HG03460 (cell line): Measurements from ENCODE around the gene AMBP.
"Not testable (repeated sequence)": the region's sequence is repeated elsewhere in the genome, so short reads cannot be mapped to it uniquely, and the experiment has no call there.

ENCODE experiments used
- ATAC-seq: cut with Tn5 transposase; IDR thresholded peaks from one replicate; pipeline ENCODE4 v1.9.1; 2021; ENCODE audit not compliant: unreplicated experiment

Gene AMBP

DNA sequence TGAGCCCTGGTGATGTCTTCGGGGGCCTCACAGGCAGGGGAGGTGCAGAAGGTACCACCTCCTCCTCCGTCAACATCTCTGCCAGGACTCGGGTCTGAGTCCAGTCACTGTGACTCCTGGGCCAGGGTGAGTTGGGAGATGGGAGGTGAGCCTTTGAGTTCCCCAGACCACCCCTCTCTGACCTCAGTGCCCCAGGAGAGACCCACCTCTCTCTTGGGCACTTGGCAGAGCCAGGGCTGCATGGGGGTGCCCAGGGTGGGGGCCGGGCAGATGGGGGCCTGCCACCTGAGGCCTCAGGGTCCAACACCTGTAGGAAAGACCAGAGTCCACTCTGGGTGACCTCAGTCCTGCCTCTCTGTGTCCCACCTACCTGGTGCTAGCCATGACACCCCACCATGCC is 14.2 kb upstream of the AMBP start:
- ATAC-seq, result no peak

DNA sequence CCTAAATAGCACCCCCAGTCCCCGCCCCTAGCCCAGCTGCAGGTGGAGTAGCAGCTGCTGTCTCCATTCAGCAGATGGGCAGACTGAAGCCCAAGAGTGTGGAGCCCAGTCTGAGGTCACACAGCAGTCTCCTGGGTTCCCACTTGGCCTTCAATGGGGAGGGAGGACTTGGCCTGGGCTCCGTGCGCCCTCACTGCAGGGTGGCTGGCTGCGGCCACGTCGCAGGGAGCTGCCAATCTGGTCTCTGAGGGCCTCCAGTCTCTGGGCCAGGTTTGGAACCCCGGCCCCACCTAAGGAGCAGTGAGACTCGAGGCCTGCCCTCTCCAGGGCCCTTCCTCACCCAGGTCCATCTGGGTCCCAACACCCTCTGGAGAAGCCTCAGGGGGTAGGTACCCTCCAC is 13.6 kb upstream of the AMBP start:
- ATAC-seq, result no peak

DNA sequence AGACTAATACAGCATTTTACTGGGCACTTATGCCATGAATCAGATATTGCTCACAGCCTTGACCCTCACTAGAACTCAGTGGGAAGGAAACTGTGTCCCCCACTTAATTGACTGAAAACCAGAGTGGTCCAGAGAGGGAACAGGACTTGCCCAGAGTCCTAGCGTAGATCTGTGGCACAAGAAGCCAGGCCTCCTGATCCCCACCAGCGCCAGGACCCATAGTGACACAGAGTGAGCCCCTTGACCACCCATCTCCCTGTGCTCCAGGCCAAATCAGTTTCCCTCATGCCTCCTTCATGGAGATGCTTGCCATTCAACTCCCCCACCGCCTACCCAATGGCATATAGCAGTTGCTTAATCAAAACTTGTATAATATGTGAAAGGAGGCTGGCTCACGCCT is 12.7 kb upstream of the AMBP start:
- ATAC-seq, result no peak

DNA sequence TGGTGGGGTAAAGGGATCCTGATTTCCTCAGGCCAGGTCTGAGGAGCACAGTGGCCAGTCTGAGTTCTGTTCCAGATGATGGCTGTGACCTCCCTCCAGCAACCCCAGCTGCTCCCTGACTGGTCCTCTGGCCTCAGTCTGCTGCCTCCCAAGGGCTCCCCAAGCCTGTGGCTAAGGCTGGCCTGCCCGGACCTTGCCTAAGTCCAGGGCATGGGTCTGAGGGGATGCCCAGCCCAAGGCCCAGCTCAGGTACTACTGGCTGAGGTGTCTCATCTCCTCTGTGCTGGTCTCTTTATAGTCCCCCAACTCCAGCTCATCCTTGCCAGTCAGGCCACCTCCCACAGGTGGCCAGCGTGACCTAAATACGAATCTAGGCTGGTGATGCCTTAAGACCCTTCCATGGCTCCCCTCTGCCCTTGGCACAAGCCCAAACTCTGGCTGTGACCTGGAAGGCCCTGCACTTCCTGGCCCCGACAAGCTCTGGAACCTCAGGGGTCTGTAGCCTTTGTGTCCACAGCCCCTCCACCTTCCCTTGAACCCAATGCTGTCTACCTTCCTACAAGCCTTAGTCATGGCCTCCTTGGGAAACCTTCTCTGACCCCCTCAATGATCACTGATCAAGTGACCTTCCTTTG is 11.2 kb upstream of the AMBP start:
- no peak for ATAC-seq

DNA sequence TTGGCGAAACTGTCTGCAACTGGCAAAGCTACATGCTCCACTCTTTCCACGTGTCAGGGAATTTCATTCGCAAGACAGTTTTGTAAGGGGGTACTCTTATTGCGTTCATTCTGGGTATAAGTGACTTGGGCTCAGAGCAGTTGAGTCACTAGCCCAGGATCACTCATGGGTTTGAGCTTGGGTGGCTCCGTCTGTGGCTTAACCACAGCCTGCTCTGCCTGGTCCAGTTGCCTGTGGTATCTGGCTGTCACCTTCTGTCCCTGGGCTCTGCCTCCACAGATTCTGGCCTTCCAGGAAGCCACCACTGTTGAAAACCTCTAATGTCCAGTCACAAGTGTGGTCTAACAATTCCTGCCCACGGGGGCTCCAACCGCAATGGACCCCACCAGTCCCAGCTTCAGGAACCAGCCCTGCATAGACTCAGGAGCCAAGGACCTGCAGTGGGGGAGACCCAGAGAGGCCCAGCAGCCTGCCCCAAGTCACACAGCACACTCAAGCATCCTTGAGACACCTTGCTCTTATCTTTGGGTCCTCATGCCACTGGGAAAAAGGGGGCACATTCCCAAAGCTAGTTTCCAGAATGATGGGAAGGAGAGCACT is 10.6 kb upstream of the AMBP start:
- ATAC-seq, result no peak

DNA sequence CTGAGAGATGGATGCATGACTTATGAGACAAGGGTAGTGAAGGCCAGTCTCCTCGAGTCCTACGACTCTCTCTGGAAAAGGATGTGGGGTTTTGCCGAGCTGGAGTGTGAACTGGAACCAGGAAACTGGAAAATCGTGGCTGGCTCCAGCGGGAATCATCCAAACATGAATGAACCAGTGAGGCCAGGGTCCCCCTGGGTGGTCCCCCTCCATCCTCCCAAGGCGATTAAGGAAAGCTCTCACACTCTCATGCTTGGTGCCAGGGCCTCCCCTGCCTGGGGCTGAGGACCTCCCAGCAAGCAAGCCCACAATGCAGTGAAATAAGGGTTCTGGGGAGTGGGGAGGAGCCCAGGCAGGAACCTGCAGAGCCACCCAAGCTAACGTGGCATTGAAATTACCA is 9.6 kb upstream of the AMBP start:
- ATAC-seq, result no peak

DNA sequence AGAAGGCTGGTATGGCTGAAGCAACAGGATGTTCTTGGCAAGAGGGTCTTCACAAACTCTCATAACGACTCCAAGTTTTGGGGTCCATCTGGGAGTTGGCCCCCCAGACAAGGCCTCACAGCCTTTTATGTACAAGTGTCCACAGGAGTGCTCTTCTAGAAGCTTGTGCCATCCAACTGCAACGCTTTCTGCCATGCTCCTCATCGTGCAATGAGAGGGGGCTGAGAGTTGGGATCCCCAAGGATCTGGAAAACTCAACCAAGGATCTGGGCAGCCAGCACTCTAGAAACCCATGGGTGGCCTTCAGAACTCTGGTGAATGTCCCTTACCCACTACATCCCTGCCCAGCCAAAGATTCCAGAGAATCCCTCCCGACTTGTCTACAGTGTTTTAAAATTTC is 8.5 kb upstream of the AMBP start:
- ATAC-seq, result no peak

DNA sequence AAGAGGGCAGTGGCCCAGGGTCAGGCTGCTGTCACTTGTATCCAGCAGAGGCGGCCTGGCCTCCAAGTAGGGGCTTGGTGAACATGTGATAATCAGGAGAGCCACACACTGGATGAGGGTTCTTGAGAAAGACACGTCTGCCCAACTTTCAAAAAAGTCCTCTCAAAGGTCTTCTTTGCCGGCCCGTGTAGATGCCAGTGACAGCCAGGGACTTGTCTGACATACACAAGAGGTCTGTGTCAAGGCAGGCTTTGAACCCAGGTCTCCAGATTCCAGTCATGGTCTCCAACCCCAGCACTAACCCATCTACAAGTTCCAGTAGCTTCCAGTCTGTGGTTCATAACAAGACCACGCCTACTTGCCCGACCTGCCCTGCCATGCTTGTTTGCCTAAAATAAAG is 7.9 kb upstream of the AMBP start:
- ATAC-seq, result no peak

DNA sequence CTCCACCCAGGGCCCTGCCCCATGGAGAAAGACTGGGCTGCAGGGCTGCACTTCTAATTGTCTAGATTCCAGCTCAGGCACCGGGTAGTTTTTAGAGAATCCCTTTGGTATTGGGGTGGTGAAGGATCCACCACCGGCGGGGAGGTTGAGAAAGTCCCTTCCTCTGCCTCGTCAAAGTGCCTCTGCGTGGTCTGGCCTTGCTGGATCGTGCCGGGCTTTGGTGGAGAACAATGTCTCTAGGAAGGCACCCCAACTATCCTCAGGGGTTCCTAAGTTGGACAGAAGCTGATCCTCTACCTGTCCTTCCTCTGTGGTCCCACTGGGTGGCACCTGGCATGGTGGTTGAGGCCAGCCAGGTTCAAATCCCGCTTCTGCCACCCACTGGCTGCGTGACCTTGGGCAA is 7.3 kb upstream of the AMBP start:
- ATAC-seq, result no peak

DNA sequence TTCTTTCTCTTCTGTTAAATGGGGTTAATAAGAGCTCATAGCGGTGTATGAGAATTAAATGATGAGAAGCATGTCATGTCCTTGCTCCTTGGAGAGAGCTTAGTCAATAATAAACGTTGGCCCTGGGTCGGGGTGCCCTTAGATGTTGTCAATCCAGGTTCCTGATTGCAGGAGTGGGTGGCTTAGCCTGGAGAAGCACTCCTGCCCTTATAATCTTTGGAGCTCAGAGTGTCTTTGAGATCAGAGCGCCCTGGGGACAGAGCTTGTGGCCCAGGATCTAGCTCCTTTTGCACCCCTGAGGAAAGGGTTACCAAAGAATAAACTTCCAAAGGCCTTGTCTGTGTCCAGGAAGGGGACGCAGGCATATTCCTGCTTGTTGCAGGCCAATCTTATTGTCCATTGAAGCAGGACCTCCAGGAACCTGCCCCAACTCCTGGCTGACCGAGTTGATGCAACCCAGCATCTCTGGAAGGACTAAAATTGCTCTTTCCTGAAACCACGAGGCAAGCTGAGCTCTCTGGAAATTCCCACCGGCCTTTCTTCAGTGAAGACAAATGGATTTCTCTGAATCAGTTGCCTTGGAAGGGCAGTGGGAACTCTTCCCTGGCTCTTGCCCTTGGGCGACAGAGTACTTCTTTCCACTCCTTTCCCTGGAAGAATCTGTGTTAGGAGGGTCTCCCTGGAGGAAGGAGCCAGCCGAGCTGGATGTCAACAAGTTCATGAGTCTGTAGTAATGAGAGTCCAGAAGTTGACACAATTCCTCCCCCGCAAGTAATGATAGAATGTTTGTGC is 6.4 kb upstream of the AMBP start:
- ATAC-seq, result no peak

DNA sequence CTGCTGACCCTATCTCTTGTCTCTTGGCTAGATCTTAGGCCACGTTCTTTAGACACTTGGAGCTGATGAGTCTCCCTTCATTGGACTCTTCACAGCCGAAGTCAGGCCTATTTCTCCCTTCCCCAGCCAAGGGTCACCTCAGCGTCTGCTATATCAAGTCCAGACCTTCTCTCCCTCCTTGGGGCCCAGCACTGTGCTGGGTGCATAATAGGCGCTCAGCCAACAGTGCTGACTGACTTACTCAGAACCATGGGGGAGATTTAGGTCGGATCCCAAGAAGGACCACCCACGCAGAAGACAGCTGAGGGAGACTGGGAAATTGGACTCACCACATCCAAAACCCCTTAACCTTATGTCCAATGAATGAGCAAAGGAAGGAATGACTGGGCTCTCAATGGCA is 5.6 kb upstream of the AMBP start:
- ATAC-seq, result no peak

DNA sequence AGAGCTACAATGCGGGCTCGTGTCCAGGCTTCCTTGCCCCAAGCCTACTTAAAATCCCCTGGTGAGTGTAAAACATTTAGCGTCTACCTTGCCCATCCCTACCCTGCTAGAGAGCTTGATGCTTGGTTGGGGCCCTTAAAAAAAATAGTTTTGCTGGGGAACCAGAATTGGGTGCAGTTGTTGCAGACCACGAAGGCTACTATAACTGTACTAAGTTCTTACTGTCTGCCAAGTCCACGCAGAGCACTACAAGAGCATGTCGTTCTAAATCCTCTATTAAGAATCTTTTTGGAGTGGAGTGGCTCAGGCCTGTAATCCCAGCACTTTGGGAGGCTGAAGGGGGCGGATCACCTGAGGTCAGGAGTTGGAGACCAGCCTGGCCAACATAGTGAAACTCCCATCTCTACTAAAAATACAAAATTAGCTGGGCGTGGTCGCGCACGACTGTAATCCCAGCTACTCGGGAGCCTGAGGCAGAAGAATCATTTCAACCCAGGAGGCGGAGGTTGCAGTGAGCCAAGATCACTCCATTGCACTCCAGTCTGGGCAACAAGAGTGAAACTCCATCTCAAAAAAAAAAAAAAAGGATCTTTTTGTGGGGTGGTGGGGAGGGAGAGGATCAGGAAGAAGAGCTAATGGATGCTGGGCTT is 4.8 kb upstream of the AMBP start:
- not testable (repeated sequence) for ATAC-seq

DNA sequence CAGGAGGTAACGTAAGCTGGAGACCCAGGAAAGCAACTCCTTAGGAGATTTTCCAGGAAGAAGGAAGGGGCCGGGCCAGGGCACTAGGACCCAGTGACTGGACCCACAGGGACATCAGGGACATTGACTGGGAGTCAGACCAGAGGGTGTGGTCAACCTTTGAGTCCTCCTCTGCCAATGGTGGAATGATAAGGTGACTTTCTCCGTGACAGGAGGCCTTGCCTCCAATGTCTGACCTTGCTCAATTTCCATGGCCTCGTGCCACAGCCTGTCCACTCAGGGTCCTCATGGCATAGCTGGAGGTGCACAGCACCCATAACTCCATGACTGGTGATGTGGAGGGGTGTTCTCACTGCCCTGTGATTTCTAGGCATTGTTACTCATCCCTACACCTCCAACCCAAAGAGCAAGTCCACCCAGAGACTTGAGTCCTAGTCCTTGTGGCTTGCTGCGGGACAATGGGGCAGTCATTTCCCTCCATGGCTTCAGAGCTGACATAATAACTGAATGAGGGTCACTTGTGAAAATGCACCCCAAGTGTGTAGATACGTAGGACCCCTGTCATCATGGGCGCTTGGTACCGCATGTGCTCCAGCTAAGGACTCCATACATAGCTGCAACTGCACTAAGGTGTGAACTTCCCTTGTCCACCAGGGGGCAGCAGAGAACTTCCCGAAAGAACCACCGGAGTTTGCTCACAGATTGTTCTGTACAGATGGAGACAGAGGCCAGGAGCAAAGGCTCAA is 4.1 kb upstream of the AMBP start:
- no peak for ATAC-seq

DNA sequence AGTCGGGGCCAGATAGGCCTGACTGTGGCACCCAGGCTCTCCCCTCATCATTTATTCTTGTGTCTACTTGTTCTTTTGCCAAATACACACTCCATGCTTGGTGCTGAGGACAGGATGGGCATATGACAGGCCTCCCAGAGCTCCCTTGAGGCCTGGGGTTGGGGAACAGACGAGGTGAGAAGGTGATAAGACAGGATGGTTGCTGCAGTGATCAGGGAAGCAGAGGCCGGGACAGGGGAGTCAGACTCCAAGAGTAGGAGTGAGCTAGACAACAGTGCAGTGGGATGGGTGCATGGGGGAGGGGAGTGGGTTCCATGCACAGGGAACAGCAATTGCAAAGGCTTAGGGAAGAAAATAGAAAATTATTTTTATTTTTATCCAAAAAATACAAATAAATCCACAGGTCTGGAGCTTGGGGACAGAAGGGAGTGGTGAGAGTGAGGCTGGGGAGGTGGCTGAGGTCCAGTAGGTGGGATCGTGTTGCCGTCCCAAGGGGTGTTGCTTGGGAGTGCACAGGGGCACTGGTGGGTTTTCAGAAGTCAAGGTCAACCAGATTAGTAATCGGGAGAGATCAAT is 3.4 kb upstream of the AMBP start:
- ATAC-seq, result no peak

DNA sequence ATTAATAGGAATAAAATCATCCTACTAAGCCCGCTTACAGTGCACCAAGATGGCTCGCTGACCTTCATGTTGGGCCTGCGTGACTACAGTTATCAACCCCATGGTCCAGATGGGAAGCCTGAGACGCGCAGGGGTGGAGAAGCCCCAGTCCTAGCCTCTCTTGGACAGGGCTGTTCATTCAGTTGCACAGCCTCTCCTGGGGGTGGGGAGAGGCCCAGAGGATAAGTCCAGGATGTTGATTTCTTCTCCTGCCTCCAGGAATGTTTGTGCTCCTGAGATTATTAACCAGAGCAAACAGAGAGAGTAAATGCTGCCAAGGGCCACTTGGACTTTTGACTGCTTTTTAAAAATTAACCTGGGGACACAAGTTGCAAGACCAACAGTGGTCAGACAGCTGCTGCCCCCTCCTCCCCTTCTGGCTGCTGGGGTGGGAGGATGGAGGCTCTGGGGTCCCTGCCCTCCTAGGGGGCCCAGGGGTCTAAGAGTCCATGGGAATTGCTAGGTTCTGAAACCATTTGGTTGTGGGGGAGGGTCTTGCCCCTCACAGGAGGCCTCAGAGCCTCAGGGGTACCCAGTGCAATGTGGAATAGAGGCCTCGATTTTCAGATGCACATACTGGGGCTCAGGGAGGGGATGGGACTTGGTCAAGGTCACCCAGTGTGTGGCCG is 2.8 kb upstream of the AMBP start:
- no peak for ATAC-seq

DNA sequence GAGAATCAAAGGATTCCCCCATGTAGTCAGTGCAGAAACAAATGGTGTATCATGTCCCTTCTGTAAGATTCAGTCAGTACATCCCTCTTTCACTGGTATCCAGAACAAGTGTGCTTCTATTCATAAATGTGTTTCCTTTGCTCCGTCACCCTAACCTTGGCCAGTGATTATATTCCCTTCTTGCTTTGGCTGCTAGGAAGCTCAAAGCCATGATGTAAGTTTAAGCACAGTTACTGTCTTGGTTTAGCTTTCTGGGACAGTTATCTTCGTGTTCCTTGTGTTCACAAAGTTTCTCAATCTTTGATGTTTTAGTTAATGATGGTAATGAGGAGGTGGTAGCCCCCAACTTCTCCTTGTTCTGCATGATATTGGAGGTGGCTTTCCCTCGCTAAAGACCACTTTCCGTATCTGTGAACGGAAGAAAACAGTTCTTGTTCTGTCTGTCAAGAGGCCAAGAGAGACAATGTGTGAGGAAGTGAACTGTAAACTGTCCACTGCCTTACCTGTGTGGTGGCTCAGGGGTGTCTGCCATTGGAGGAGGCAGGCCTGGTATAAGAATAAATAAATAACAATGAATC is 2.2 kb upstream of the AMBP start:
- ATAC-seq, result no peak

DNA sequence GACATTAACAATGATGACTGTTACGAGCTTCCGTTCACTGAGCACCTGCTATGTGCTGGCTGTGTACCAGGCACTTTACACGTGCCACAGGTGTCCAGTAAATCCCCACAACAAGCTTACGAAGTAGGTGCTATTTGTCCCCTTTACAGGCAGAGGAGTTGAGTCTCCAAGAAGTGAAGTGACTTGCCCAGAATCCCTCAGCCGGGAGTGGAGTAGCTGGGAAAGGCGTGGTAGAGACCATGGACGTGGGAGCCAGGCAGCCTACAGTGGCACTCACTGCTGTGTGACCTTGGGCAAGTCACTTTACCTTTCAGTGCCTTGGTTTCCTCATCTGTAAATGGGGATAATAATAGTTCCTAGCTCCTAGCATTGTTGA is 669 bp upstream of the AMBP start:
- no peak for ATAC-seq

DNA sequence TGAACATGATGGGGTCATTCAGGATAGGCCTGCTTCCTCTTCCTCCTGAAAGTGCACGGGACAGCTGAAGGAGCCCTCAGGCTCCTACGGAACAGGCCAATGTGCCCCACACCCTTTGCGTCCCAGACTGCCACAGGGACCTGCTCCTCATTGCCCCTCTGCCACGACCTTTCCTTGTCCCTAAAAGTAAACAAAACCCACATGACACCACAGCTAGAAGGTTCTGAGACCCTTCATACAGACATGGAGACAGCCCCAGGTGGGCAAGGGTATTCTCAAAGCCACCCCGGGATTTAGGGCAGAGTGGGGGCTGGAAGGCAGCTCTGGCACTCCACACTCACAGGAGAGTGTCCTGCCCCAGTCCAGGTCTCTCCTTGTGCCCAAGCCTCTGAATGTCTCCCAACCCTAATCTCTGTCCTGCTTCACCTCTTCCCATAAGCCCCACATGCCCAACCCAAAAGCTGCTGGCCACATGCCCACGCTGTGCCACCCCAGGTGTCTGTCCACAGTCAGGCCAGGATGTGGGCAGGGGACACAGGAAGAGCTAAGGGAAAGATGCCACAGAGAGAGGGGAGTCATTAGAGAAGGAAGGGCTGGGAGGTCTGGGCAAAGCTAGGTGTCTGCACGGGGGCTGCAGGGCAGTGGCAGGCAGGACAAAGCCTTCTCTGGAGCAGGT is 800 bp downstream of the AMBP start:
- ATAC-seq, result no peak
